ENCODE data around the gene OSBPL2. TPM values are rescaled to one million over a fixed set of nuclear protein-coding genes. Genes with fewer than 3 reads are reported as not detected.

OSBPL2 gene
- total RNA-seq, 4 donors from 2014 or later: 24.3 to 35.9 (median 26.3) TPM

GRCh38 chr20:62212299-62212698 lies 26.0 kb upstream of the OSBPL2 start:
- DNase-seq (ENCODE audit: low spot score) (no peak), ATAC-seq (ENCODE audit: low FRiP score) (no peak)
- no peak for TF ChIP-seq CTCF (IDR thresholded peaks at IDR 0.05)

GRCh38 chr20:62214067-62214466 lies 24.3 kb upstream of the OSBPL2 start:
- no peak for TF ChIP-seq CTCF (IDR thresholded peaks at IDR 0.05)
- no peak for ATAC-seq (ENCODE audit: low FRiP score)

GRCh38 chr20:62215020-62215990 lies 23.0 kb upstream of the OSBPL2 start:
- no peak for TF ChIP-seq CTCF (IDR thresholded peaks at IDR 0.05)
- ATAC-seq (ENCODE audit: low FRiP score) (no peak), DNase-seq (ENCODE audit: low spot score) (no peak)

More at GRCh38 chr20:62214067-62214466, 24.3 kb upstream of the OSBPL2 start:
- no peak for DNase-seq (ENCODE audit: low spot score)

GRCh38 chr20:62215991-62216635 lies 22.2 kb upstream of the OSBPL2 start:
- no peak for DNase-seq (ENCODE audit: low spot score)
- ATAC-seq (ENCODE audit: low FRiP score): no peak
- TF ChIP-seq CTCF (IDR thresholded peaks at IDR 0.05): no peak

- ATAC-seq (ENCODE audit: low FRiP score): no peak
These were observed 21.4 kb upstream of the OSBPL2 start for GRCh38 chr20:62216636-62217566.

More at GRCh38 chr20:62216636-62217566, 21.4 kb upstream of the OSBPL2 start:
- TF ChIP-seq CTCF (IDR thresholded peaks at IDR 0.05): no peak
- DNase-seq (ENCODE audit: low spot score): no peak

All from omental fat pad (tissue), 4 donors.